Fibroblast of lung (primary cell): Measurements from ENCODE around the gene BTC.

Experiments used
- EZH2 ChIP-seq: IDR thresholded peaks from 2 replicates; pipeline ENCODE4 v1.5.1; 2012; ENCODE audit warnings: low read length, control low read depth, mild to moderate bottlenecking; ENCODE audit errors: missing control alignments
- TF ChIP-seq, protein P1 (sequence below), 2 donors: IDR thresholded peaks in 1 of 2; conservative IDR thresholded peaks in 1 of 2; 1 replicate in 1 of 2; 2 replicates in 1 of 2; pipeline ENCODE4 v1.5.1; 2011 to 2012; ENCODE audit warnings: low read length in 2 of 2, control low read depth in 1 of 2, inconsistent platforms in 1 of 2, low read depth in 1 of 2, mild to moderate bottlenecking in 1 of 2

- TF ChIP-seq, protein P1, sequence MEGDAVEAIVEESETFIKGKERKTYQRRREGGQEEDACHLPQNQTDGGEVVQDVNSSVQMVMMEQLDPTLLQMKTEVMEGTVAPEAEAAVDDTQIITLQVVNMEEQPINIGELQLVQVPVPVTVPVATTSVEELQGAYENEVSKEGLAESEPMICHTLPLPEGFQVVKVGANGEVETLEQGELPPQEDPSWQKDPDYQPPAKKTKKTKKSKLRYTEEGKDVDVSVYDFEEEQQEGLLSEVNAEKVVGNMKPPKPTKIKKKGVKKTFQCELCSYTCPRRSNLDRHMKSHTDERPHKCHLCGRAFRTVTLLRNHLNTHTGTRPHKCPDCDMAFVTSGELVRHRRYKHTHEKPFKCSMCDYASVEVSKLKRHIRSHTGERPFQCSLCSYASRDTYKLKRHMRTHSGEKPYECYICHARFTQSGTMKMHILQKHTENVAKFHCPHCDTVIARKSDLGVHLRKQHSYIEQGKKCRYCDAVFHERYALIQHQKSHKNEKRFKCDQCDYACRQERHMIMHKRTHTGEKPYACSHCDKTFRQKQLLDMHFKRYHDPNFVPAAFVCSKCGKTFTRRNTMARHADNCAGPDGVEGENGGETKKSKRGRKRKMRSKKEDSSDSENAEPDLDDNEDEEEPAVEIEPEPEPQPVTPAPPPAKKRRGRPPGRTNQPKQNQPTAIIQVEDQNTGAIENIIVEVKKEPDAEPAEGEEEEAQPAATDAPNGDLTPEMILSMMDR (conservative IDR thresholded peaks at IDR 0.05 in 1 of 2, IDR thresholded peaks at IDR 0.05 in 1 of 2; ENCODE audit: low read depth in 1 of 2, low read length in 2 of 2): no peak
- no peak for TF ChIP-seq EZH2
These were observed 37.2 kb downstream of the BTC start for GRCh38 chr4:74757136-74757535.
